Limb (tissue), 2 donors: ENCODE results near the gene BPI.
"Not testable (repeated sequence)": the region's sequence is repeated elsewhere in the genome, so short reads cannot be mapped to it uniquely, and the experiment has no call there.

Experiments
- DNase-seq, 2 donors: peaks; one replicate each; pipeline ENCODE4 v3.0.0-alpha.2; 2016; ENCODE audit errors: extremely low spot score in 2 of 2

The BPI gene

DNA sequence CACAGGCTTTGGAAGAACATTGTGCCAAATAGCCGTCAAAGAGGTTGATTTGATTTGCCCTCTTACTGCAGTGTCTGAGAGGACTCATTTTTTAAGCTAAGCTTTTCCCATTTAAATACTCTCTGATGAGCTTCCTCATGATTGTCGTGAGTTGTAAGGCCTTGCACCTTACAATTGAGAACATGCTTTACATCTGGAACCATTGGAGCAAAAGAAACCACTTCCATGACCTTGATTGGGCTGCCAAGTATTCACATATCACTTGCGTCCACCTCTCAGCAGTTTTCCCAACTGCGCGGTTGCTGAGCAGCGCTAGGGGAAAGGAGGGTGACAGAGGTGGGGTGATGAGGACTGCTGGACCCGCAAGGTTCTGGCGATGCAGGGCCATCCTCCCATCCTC, 30.1 kb downstream of the BPI start:
- DNase-seq = no peak

DNA sequence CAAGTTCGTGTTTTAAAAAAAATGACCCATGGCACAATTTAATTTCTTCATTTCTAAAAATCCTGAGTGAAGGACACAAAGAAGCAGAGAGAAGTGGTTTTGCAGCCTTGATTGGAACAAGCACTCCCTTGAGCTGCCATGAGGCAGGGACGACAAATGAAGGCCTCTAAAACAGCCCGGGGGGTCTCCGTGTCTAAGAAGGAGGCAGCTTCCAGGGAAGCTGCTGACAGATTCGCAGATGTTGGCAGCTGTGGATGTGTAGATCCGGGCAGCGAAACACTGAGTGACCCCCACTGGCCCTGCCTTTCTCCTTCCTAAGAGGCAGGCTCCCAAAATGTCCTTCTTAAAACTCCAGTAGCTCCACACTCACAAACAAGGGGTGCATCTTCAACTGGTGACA, 32.8 kb downstream of the BPI start:
- DNase-seq = no peak

DNA sequence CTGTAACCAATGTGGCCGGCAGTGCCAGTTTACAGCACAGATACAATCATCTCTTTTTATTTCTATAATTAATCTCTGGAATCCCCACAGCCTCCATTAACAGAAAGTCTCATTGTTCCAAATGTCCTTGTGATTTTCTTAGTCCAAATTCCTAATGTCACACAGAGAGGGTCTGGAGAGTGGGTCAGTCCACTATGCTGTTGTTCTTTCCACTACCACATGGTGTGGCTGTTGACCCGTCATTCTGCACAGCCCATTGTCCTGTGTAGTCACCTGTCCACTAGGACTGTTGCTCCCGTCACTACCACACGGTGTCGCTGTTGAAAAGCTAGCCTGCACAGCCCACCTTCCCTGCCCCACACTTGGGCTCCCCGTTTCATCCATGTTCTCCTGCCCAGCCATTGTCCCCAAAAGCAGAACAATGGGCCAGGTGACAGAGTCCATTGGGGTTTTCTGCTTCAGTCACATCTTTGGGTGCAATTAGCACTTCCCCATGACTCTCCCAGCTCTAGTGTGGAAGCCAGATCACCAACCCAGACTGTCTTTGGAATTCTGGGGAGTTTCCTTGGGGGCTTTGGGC, 33.7 kb downstream of the BPI start:
- no peak for DNase-seq

DNA sequence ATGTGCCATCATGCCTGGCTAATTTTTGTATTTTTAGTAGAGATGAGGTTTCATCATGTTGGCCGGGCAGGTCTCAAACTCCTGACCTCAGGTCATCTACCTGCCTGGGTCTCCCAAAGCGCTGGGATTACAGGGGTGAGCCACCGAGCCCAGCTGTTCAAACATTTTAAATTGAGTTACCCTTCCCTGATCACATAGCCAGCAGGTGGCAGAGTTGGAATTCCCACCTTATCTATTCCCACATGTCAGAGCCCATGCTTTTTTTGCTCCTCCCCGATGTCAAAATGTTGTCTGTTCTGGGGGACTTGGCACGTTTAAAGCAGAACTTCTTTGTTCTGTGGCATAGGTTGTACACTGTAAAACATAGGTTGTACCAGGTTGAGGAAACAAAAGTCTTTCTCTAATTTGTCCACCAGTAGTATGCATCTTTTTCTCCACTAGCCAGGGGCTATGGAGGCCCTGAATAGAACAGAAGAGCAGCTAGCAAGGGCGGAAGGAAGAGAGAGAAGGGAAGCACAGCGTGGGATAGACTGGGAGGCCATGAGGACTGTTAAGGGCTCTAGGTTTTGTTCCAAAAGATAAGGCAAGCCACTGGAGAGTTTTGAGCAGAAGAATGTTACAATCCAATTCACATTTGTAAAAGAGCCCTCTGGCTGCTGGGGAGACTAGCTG, 35.0 kb downstream of the BPI start:
- no peak for DNase-seq

DNA sequence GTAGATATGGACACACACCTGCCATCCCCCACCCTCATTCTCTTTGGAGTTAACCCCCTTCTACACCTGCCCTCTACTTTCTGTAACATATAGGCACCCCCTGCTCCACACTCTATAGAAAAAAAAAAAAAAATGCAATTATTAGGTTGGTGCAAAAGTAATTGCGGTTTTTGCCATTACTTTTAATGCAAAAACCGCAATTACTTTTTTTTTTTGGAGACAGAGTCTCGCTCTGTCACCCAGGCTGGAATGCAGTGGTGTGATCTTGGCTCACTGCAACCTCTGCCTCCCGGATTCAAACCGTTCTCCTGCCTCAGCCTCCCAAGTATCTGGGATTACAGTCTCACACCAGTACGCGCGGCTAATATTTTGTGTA, 35.6 kb downstream of the BPI start:
- not testable (repeated sequence) for DNase-seq

DNA sequence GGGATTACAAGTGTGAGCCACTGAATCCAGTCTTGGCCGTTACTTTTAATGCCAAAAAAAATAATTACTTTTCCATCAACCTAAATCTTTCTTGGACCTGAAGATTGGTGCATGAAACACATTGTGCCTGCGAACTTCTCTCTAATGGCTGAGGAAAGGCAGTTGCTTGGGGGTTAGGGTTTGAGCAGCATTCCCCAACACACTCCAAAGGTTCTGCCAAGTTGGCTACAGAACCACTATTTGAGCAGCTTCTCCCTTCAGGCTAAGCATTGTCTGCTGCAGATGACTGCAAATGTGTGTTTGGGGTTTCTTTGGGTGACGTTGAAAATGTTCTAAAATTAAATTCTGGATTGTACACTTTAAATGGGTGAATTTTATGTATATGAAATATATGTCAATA, 36.0 kb downstream of the BPI start:
- DNase-seq = no peak

DNA sequence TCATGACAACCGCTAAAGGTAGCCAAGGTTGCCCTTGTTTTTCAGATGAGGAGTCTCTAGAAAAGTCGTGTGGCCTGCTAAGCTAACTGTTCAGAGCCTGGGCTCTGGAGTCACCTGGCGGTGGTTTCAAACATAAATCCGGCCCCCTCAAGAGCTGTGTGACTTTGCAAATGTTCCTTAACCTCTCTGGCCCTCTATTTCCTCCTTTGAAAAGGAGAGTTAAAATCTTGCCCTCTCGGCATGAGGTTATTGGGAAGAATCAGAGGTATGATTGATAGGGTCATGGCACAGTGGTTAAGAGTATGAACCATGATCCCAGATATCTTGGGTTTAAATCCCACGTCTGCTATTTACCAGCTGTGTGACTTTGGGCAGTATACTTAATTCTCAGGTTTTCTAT, 36.7 kb downstream of the BPI start:
- DNase-seq = no peak

DNA sequence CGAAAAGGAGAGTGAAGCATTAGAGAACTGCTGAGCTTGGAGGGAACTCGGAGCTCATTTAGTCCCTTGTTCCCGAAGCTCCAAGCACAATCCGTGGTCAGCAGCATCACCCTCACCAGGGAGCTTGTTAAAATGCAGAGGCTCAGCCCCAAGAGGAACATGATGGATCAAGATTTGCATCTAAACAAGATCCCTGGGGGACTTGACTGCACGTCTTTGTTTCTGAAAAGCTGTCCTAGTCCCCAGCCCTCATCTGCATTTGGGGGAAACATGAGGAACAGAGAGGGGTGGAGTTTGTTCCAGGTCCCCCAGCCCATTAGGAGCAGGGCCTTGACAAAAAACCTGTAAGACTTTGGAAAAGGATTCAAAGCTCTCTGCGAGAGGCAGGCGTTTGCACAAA, 38.3 kb downstream of the BPI start:
- DNase-seq = no peak

DNA sequence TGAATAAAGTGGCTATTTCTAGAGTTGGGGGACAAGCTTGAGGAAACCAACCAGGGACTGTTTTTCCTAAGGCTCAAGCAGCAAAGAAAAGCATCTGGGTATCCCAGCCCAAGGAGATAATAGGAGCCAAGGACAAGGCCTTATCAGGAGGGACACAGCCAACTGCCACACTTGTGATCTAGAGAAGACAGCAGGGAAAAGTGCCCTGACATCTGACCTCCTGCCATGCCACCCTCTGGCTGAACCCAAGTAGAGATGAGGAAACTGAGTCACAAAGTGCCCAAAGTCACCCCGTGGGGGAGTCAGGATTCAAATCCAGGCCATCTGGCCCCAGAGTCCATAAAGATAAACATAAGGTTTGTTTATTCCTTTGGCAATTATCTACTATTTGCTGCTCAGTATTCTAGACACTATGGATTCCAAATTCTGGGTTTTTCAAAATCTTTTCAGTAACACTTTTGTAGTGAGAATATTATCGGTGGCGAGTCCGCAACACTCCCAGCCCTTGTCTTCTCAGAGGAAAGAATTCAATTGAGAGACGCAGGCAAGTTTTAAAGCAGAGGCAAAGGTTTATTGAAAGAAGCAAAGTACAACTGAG, 38.9 kb downstream of the BPI start:
- DNase-seq = no peak

DNA sequence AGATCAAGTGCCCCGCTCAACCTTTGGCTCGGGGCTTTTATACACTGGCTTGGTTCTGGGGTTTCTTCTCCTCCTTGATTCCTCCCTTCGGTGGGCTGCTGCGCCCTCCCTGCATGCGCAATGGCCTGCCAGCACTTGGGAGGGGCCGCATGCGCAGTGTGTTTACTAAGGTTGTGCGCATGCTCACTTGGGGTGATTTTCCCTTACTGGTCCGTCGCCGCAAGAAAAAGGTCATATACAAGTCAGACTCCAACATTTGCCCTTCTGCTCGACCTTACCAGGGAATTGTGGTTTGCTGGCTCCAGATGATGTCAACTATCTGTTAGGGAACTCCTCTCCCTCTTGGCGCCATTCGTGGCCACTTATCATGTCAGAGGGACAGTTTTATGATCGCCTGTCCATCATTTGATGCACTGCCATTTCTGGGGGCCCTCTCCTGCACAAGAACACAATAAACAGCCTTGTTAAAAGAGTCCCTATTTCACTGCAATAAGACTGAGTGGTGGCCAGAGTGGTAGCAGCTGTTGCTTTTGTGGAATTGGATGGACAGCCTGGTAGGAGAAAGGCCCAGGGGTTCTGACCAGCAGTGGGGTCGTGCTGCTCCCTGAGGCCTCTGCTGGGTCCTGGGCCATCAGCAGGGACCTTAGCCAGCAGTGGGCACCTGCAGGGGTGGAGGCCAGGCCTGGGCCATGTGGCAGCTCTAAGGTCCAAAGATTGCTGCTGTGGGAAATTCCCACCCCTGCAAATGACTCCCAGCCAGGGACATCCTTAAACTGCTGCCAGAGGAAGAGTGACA, 39.6 kb downstream of the BPI start:
- DNase-seq = peak; percentile 12 to 71

DNA sequence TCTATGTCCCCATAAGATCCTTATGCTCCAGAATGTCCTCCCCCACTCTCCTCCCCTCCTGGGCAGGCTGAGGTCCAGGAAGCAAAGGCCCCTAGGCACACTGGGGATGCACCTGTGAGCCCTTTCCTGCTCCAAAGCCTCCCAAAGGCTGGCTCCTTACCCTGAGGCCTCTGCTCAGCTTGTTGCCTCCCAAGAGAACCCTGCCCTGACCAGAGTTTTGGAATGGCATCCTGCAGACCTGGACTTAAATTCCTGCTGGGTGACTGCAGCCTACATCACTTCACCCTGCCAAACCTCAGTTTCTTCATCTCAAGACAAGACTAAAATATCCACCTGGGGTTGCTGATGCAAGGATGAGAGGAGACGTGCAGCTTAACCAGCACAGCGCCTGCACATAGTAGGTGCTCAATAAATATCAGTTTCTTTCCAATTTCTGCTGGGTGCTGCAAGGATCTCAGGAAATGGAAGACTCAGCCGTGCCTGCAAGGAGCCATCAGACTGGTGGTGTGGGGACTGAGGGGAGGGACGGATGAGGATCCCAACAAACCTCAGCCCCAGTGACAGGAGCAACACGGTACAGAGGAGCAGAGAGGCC, 40.2 kb downstream of the BPI start:
- no peak for DNase-seq

DNA sequence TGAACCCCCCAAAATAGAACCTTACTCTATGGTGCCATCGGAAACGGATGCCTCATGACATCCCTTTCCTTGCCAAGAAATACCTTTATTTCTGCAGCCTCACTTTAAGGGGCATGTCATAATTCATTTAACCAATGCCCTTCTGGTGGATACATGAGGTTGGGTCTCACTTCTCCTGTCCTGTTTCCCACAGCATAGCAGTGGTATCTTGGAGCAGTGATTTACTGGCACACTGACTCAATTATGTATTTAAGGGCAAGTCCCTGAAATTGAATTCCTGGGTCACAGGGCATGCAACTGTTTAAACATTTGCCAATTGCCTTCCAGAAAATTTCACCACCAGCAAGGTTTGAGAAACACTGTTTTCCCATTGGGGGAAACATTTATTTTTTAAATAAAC, 41.7 kb downstream of the BPI start:
- no peak for DNase-seq

DNA sequence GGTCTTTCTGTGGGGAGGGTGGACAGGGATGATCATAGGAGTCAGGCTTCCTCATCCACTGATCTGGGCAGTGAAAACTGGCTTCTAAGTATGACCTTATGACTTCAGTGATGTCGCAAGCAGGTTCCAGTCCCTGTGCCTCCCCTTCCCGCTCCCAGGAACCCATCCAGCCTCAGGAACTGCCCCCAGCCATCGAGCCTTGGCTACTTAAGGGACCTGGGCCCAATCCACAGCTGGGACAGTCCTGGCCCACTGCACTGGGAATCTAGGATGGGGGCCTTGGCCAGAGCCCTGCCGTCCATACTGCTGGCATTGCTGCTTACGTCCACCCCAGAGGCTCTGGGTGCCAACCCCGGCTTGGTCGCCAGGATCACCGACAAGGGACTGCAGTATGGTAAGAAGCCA, 42.3 kb downstream of the BPI start, which contains the start of gene LBP:
Gene LBP (plus strand): TSS at position 236 of the 405 bp plus-strand sequence. CDS start 35 bp downstream, at position 271.
- DNase-seq = no peak

DNA sequence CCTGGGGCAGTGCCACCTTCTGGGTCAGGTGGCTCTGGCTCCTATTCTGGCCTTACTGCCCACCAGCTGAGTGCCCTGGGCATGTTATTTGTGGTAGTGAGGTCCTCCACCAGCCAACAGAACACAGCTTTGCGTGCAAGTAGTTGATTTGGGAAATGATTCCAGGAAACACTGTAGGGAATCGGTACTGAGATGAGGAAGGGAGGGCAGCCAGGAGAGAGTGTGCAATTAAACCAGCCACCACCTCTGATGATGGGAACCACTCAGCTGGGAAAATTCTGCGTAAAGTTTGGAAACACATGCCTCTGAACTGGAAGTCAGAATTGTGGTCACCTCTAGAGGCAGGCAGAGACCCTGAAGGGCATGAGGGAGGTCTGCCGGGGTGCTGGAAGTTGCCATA, 42.8 kb downstream of the BPI start:
- DNase-seq = no peak

DNA sequence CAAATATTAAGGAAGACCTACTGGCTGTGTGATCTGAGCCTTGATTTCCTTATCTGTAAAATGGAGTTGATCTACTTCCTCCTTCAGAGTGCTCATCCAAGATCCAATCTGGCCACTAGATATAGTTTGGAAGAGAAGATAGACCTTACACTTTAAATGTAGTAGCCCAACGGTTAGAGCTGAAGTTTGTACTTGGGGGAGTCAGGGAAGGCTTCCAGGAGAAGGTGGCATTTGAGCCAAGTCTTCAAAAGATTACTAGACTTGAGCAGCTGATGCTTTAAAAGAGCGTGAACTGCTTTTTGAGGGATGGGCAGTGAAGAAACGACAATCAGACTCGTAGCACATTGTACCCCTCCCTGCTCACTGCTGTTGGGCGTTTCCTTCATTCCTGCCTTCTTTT, 45.9 kb downstream of the BPI start:
- no peak for DNase-seq

DNA sequence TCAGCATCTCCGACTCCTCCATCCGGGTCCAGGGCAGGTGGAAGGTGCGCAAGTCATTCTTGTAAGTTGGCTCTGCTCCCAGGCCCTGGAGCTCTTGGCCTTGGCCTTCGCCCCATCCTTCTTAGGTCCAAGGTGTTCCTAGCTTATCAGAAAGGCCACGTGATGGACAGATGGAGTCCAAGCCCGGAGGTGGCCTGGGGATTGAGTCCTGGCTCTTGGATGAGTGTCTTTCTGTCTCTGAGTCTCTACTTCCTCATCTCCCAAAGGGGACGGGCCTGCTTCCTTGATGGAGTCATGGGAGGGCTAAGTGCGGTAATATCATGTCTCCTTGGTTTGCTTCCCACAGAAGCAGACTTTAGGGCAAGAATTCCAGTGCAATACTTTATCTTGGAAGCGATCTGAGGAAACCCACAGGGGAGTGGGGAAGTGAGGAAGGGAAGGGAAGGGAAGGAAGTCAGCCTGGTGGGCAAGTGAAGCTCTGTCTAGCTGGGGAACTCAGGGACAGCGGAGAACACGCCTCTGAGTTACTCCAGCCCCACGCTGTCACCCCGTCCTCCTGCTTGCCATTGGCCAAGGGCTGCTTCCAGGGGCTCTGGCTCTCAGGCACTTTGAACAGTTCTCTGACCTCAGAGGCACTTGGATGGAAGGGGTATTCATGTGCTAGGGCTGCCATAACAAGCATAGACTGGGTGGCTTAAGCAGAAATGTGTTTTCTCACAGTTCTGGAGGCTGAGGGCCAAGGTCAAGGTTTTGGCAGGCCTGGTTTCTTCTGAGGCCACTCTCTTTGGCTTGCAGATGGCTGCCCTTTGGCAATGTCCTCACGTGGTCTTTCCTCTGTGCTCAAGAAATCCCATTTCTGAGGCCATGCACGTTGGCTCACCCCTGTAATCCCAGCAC, 47.2 kb downstream of the BPI start:
- DNase-seq = no peak

DNA sequence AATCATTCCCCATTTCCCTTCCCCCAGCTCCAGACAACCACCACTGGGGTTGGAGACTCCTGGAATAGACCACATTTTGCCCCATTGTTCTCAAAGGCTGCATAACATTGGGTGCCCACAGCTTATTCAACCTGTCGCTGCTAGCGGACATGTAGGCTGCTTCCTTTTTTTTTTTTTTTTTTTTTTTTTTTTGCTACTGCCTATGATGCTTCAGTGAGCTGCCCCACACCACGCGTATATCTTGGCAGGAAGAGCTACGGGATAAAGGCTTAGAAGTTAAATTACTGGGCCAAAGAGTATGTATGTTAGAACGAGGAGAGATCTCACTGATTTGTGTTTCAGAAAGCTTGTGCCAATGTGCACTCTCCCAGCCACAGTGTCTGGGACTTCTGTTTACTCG, 49.4 kb downstream of the BPI start:
- no peak for DNase-seq

DNA sequence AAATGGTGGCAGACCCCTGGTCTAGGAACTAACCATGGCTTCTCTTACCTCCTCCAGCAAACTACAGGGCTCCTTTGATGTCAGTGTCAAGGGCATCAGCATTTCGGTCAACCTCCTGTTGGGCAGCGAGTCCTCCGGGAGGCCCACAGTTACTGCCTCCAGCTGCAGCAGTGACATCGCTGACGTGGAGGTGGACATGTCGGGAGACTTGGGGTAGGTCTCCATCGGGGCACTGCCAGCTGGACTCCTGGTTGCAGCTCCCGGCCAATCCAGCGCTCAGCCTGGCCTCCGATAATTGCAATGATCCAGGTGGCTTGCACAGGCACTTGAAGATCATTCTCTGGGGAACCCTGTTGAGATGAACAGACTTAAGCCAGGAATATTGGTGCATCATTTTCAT, 50.3 kb downstream of the BPI start:
- DNase-seq = no peak

DNA sequence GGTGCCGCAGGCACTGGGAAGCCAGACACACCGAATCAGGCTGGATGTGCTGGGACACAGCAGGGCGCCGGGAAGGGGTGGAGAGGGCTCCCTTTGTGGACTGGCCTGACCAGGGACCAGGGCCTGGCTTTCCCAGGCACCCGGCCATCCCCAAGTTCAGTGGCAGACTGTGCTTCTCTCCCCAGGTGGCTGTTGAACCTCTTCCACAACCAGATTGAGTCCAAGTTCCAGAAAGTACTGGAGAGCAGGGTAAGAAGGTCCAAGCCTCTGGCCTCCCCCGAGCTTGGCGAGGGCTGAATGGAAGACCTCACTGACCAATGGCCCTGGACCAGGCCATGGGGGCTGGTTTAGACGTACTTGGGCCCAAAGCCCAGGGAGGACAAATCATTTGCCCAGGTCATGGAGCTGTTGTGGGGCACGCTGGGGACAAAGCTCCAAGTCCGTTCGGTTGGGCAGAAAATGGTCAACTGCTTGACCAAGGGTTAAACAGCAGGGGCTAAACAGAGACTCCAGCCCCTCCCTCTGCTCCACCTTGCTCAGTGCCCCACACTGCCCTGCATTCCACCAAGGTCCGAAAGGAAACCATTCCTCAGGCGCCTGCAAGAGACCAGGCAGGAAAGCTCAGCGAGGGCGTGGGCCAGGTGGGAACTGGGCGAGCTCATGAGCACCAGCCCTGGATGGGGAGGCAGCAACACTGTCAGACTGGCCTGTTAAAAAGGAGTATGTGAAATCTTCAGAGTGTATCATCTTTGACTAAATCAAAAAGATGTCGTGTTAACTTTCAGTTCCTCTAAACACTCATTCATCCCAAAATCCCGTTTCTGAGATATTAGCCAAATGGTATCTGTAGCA, 51.4 kb downstream of the BPI start:
- no peak for DNase-seq

DNA sequence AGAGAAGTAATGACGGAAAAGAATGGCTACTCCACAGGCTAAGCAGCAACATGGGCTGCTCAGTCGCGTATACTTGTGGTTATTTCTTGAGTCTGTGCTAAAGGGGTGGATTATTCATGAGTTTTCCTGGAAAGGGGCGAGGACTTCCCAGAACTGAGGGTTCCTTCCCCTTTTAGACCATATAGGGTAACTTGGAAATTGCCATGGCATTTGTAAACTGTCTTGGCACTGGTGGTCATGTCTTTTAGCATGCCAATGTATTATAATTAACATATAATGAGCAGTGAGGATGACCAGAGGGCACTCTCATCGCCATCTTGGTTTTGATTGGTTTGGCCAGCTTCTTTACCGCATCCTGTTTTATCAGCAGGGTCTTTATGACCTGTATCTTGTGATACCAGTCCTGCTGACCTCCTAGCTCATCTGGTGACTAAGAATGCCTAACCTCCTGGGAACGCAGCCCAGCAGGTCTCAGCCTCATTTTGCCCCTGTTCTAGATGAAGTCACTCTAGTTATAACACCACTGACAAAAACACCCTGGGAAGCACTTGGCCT, 53.8 kb downstream of the BPI start:
- no peak for DNase-seq
